Upper lobe of right lung (tissue), 1 donor: Measurements from ENCODE around the gene DNAJC1. TPM values are rescaled to one million over a fixed set of nuclear protein-coding genes. Genes with fewer than 3 reads are reported as not detected.

ENCODE experiments used
- ATAC-seq: fragments of 200-7000 bp; cut with Tn5 transposase; one replicate; pipeline ENCODE4 v1.9.1; 2020; ENCODE audit warnings: mild to moderate bottlenecking, moderate library complexity
- DNase-seq: peaks from one replicate; pipeline ENCODE4 v3.0.0-alpha.2; 2020
- H3K27ac ChIP-seq: fragments of 200-600 bp; one replicate; pipeline ENCODE4 v1.8.0; 2022
- H3K27me3 ChIP-seq: fragments of 200-600 bp; one replicate; pipeline ENCODE4 v1.8.0; 2022; ENCODE audit warnings: mild to moderate bottlenecking
- H3K36me3 ChIP-seq: fragments of 200-600 bp; one replicate; pipeline ENCODE4 v1.8.0; 2022
- H3K4me1 ChIP-seq: fragments of 200-600 bp; one replicate; pipeline ENCODE4 v1.8.0; 2022
- H3K4me3 ChIP-seq: fragments of 200-600 bp; one replicate; pipeline ENCODE4 v1.8.0; 2022; ENCODE audit warnings: mild to moderate bottlenecking
- H3K9me3 ChIP-seq: fragments of 200-600 bp; one replicate; pipeline ENCODE4 v1.8.0; 2022
- intact Hi-C: fragments of 100-400 bp; cut with DNase I; formaldehyde crosslinking; loops from one replicate; pipeline ENCODE4 v1.11.0; 2022
- total RNA-seq: library from RNA; stranded (reverse); fragmentation: NEBNext Ultra II Directional; extraction: Animal tissue kit (Norgen Biotek cat#: 25700); gene quantifications from one replicate; pipeline ENCODE4 v1.2.1, GENCODE V29; 2021
- TF ChIP-seq, protein P1 (sequence below): fragments of 200-600 bp; IDR thresholded peaks from one replicate; pipeline ENCODE4 v1.8.0; 2022; ENCODE audit warnings: antibody characterized with exemption
- donor health status: DM: no; HTN: yes; CAD: no; lungs with severe emphysema.

Gene DNAJC1
- total RNA-seq, 1 donor from 2014 or later, result 32.7 TPM

DNA sequence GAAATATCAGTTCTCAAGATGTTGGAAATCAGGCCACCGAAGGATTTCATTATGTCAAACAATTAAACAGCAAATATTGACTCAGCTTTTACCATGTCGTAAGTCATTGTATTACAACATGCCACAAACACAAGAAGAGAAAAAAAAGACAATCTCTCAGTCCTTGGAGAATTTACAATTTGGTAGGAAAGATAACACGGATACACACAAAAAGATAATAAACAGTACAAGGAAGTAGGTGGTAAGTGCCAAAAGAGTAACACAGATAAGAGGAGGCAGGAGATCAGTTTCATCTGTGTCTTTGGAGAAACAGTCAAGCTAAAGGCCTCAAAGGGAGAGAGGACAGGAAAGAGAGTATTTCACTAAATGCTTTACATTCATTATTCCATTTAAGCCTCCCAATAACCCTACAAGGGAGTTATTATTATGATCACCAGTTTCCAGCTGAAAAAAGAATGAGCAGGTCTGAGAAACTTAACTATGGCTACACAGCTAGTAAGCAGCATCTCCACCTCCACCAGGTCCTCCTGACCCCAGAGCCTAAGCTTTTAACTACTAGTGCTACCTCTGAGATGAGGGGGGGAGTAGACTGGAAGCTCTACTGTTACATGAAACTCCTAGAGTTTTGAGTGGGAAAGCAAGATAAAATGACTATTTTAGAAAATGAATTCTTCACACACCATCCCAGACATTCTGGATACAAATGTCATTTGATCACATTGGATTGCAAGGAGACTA, 13.9 kb upstream of the DNAJC1 start:
- Histone ChIP-seq H3K36me3 (no peaks in the 10 kb centered on the region), H3K9me3 (no peaks in the 10 kb centered on the region), H3K27me3 (no peaks in the 10 kb centered on the region), H3K27ac (no peak overlapping the region), H3K4me1 (no peaks in the 10 kb centered on the region), H3K4me3 (no peak overlapping the region)
- intact Hi-C loops, result loop anchor here (10.0 kb wide), 1 partner anchor 207 kb away; no protein-coding TSS in a partner anchor
- TF ChIP-seq, protein P1, sequence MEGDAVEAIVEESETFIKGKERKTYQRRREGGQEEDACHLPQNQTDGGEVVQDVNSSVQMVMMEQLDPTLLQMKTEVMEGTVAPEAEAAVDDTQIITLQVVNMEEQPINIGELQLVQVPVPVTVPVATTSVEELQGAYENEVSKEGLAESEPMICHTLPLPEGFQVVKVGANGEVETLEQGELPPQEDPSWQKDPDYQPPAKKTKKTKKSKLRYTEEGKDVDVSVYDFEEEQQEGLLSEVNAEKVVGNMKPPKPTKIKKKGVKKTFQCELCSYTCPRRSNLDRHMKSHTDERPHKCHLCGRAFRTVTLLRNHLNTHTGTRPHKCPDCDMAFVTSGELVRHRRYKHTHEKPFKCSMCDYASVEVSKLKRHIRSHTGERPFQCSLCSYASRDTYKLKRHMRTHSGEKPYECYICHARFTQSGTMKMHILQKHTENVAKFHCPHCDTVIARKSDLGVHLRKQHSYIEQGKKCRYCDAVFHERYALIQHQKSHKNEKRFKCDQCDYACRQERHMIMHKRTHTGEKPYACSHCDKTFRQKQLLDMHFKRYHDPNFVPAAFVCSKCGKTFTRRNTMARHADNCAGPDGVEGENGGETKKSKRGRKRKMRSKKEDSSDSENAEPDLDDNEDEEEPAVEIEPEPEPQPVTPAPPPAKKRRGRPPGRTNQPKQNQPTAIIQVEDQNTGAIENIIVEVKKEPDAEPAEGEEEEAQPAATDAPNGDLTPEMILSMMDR, result no peak
- no peak for ATAC-seq
- no peak for DNase-seq

DNA sequence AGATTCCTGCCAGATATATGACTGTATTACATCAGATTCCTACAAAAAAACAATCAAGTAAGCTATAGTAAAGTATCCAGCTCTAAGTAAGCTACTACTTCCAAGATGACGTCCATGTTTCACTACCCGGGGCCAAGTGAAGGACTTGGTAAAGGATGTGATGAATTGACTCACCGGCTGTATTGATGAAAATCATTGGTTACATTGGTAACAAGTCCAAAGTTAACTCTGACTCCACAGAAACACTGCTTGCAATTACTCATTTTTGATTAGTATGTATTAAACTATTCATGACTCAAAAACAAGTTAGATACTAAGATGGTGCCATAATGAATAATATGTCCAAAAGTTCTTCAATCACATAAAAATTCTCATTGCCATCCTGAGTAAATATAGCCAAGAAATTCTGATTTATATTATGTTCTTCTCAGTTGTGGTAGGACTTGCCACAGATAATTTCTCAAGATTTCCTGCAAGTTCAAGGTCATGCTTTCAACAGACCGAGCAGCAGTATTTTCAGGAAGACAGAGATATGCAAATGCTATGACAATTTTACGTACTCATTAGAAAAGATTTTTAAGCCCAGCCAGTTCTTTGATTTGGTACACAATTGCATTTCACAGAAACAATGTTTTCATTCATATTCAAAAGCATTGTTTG, 12.6 kb upstream of the DNAJC1 start:
- Histone ChIP-seq H3K36me3 (no peaks in the 10 kb centered on the region), H3K27ac (no peak overlapping the region), H3K4me1 (peaks cover under 1% of the 10 kb centered on the region), H3K9me3 (no peaks in the 10 kb centered on the region), H3K4me3 (no peak overlapping the region), H3K27me3 (no peaks in the 10 kb centered on the region)
- intact Hi-C loops, result loop anchor here (10.0 kb wide), 1 partner anchor 209 kb away; no protein-coding TSS in a partner anchor
- TF ChIP-seq, protein P1, result no peak
- DNase-seq (no peak), ATAC-seq (no peak)

DNA sequence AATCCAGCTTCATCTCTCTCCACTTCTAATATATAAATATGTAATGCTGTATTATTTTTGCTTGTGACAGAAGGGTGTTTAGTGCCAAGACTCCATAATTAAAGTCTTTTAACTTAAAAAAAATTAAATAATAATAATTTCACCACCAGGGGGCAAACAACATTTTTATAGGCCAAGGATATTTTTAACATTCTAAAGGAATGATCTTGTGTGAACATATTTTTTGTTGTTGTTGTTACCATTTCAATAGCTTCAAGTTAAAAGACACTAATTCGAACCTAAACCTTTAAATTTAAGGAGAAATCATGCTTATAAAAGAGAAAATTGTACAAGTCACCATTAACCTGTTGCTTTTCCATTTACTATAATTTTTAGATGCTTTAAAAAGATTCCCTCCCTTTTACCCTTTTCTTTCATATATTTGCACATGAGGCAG, 7.5 kb upstream of the DNAJC1 start:
- ATAC-seq, result no peak
- DNase-seq, result no peak
- intact Hi-C loops, result loop anchor here (10.0 kb wide), 1 partner anchor 214 kb away; no protein-coding TSS in a partner anchor
- H3K9me3 ChIP-seq, result no peaks in the 10 kb centered on the region
- no peaks in the 10 kb centered on the region for H3K36me3 ChIP-seq
- H3K27me3 ChIP-seq, result no peaks in the 10 kb centered on the region
- no peak overlapping the region for H3K4me3 ChIP-seq
- no peak overlapping the region for H3K27ac ChIP-seq
- peaks cover 3% of the 10 kb centered on the region for H3K4me1 ChIP-seq
- TF ChIP-seq, protein P1, result peak; percentile 54

DNA sequence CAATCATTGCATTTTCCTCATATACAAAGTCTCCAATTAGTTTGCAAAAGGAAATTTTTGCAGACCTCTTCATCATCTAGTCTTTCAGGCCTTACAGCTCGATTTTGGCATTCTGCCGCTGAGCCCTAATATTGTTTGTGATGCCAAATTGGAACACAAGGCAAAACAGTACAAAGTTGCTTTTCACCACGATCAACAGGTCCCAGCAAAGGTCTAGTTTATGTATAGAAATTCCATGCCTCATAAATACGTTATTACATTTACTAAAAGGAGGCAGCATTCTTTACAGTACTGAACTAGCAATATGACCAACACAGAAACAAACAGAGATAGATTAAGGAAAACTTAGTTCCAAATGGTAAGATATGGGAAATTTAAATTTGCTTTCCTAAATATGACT, 7.0 kb upstream of the DNAJC1 start:
- Histone ChIP-seq H3K27me3 (no peaks in the 10 kb centered on the region), H3K9me3 (no peaks in the 10 kb centered on the region), H3K4me3 (no peak overlapping the region), H3K27ac (no peak overlapping the region), H3K36me3 (no peaks in the 10 kb centered on the region), H3K4me1 (peaks cover 3% of the 10 kb centered on the region)
- TF ChIP-seq, protein P1, result no peak
- no peak for ATAC-seq
- intact Hi-C loops, result loop anchor here (10.0 kb wide), 1 partner anchor 214 kb away; no protein-coding TSS in a partner anchor
- DNase-seq, result no peak

DNA sequence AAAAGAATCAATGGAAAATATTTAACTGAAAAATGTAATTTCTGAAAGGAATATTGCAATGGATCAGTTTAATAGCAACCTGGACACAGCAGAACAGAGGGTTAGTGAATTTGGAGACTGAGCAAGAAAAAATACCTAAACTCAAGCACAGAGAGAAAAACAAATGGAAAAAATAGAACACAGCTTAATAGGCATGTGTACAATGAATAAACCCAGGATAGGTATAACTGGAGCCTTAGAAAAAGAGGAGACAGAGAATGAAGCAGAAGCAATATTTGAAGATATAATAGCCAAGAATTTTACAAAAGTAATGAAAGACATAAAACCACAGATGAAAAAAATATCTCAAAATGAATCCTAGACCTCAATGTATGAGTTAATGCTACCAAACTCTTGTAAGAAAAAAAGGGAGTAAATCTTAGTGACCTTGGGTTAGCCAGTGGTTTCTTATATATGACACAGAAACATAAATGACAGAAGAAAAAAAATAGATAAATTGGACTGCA, 2.9 kb upstream of the DNAJC1 start:
- DNase-seq (no peak), ATAC-seq (no peak)
- TF ChIP-seq, protein P1, result no peak
- no peak overlapping the region for H3K27ac ChIP-seq
- no peak overlapping the region for H3K4me3 ChIP-seq
- H3K4me1 ChIP-seq, result peaks cover 12% of the 10 kb centered on the region
- no peaks in the 10 kb centered on the region for H3K36me3 ChIP-seq
- no peaks in the 10 kb centered on the region for H3K27me3 ChIP-seq
- intact Hi-C loops, result no loop called here
- H3K9me3 ChIP-seq, result no peaks in the 10 kb centered on the region
